Fibroblast of villous mesenchyme (primary cell): ENCODE data around the gene CFAP46. TPM values are rescaled to one million over a fixed set of nuclear protein-coding genes. Genes with fewer than 3 reads are reported as not detected.

Experiments
- DNase-seq: peaks from one replicate; pipeline ENCODE4 v3.0.0-alpha.2; 2010; ENCODE audit warnings: low read depth
- H3K4me3 ChIP-seq: 2 replicates; pipeline ENCODE4 v1.5.1; 2011; ENCODE audit warnings: low read depth, mild to moderate bottlenecking, low read length
- CTCF ChIP-seq: IDR thresholded peaks from 2 replicates; pipeline ENCODE4 v1.5.1; 2012; ENCODE audit warnings: low read depth, mild to moderate bottlenecking, low read length; ENCODE audit not compliant: insufficient read depth
- total RNA-seq: library from RNA; depleted of rRNA; stranded (reverse); fragments of >200 nt; gene quantifications from 2 replicates; pipeline ENCODE4 v1.2.3, GENCODE V29; 2012

Gene CFAP46
- total RNA-seq, result under 0.01 and 0.32 TPM in 2 replicates

GRCh38 chr10:132942101-132943057, at the start of gene CFAP46:
Gene CFAP46, minus strand, starts transcription at chr10:132942570. Its CDS starts 86 bp downstream, at chr10:132942484.
- peak; percentile 1 for TF ChIP-seq CTCF
- DNase-seq, result peak; percentile 39
- H3K4me3 ChIP-seq, result peak within 1 kb of the TSS; percentile 57

- no peak for TF ChIP-seq CTCF
- H3K4me3 ChIP-seq, result no peak overlapping the region
- no peak for DNase-seq
Measured at GRCh38 chr10:132991706-132992432, 49.5 kb upstream of the CFAP46 start.

- no peak overlapping the region for H3K4me3 ChIP-seq
- DNase-seq, result no peak
- TF ChIP-seq CTCF, result no peak
Measured at GRCh38 chr10:132990684-132991545, 48.5 kb upstream of the CFAP46 start.

GRCh38 chr10:132989476-132990415, 47.4 kb upstream of the CFAP46 start:
- no peak for DNase-seq
- no peak for TF ChIP-seq CTCF
- no peak overlapping the region for H3K4me3 ChIP-seq

- no peak for DNase-seq
- no peak for TF ChIP-seq CTCF
- no peak overlapping the region for H3K4me3 ChIP-seq
Measured at GRCh38 chr10:132988988-132989387, 46.6 kb upstream of the CFAP46 start.
